GM15510 (cell line): ENCODE measurements around the gene TMEM225B.

ENCODE experiments used
- POLR2A ChIP-seq: IDR thresholded peaks from 3 replicates; pipeline ENCODE4 v1.6.1; 2011; ENCODE audit warnings: borderline replicate concordance; ENCODE audit not compliant: insufficient read length; ENCODE audit errors: extremely low read depth

TMEM225B gene, protein sequence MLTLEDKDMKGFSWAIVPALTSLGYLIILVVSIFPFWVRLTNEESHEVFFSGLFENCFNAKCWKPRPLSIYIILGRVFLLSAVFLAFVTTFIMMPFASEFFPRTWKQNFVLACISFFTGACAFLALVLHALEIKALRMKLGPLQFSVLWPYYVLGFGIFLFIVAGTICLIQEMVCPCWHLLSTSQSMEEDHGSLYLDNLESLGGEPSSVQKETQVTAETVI

DNA sequence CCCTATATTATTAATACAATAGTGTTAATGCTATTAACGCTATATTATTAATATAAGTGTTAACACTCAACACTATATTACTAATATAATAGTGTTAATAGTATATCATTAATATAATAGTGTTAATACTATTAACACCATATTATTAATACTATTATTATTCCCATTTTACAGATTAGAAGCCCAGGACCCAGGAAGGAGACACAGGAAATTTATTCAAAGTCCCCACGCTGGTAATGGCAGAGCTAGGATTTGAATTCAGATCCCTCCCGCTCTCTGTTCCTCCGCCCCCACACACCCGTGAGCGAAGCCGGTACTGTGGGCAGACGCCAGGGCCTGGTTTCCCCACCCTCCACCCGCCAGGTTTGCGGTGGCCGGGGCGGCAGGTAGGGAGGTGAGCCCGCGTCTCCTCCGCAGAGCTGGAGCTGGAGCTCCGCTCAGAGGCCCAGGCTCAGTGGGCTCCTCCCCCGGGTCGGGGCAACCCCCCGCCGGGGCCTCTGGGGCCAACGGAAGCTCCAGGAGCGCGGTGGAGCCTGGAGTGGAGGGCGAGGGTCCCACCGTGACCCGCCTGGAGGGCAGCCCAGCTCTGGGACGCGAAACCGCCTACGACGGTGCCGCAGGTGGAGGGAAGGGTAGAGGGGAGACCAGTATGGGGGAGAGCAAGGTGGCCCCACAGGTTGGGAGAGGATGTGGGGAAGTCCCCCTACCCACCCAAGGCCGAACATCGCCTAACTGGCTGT is at the start of gene TMEM225B:
Gene TMEM225B (plus strand): TSS at position 506 of the 740 bp plus-strand sequence. CDS start 6,122 bp downstream, outside the sequence.
- TF ChIP-seq POLR2A, result no peak

DNA sequence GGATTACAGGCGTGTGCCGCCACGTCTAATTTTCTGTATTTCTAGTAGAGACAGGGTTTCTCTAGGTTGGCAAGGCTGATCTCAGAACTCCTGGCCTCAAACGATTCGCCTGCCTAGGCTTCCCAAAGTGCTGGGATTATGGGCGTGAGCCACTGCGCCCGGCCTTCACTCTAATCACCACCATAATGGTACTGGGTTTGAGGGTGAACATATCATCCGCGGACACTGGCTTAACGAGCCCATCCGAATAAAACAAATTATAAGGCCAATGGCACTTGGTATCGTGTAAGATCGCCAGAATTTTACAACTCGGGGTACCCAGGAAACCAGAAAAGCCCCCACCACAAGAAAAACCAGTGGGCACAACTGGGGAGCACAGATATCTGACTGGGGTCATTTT is 46.7 kb upstream of the TMEM225B start:
- no peak for TF ChIP-seq POLR2A

DNA sequence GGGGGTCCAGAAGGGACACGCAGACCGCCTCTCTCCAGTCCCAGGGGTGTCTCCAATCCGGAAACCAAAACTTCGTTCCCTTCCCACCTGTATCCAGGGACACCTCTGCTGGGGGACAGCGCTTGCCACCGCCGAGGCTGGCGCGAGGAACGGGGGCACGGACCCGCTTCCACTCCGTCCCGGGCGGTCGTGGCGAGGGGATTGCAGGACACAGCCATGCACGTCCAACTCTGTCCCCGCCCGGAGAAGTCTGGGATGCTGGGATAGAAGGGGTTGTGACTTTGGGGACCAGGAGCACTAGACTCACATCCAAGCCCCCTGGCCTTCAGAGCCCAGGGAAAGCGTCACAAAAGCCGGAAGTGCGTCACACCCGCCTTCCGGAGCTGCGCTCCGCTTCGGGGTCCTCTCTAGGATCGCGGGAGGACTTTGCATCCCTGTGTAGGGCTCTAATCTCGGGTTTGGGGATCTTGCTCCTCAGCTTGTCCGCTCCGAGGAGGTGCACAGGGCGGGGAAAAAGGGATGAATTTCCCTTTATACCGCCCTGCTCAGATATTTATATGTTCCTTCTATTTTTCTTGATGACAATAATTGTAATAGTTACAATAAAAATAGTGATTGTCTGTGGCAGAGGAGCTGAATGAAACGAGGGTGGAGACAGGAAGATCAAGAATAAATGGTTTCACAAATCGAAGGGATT is 46.2 kb upstream of the TMEM225B start, which contains the start of gene FAM200A:
Gene FAM200A (minus strand): TSS at position 348 of the 697 bp plus-strand sequence. CDS start 3,707 bp downstream, outside the sequence.
- TF ChIP-seq POLR2A, result peak; percentile 86

DNA sequence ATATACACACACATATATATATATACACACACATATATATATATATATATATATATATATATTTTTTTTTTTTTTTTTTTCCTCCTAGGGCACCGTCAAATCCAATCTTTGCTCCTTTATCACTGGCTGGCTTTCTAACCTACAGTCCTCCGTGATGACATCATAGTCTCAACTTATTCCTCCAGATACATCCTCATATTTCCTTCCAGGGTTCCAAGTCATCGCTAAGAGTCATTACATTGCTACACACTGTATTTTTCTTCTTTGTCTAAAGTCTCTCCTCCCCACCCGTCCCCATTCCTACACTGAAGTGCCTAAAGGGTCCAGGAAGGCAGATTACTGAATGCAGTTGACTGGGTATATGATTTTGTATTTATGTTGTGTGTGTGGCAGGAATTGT is 45.0 kb upstream of the TMEM225B start:
- no peak for TF ChIP-seq POLR2A

DNA sequence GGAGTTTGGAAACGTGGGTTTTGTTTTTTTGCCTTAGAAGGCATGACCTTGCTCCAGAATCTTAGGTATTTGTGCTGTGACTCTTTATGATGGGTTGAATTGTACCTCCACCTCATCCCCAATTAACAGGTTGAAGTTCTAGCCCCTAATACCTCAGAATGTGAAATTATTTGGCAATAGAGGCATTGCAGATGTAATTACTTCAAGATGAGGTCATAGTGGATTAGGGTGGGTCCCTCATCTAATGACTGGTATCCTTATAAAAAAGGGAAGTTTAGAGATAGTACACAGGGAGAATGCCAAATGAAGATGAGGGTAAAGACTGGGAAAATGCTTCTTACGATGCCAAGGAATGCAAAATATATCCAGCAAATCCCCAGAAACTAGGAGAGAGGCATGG is 43.1 kb upstream of the TMEM225B start:
- no peak for TF ChIP-seq POLR2A

DNA sequence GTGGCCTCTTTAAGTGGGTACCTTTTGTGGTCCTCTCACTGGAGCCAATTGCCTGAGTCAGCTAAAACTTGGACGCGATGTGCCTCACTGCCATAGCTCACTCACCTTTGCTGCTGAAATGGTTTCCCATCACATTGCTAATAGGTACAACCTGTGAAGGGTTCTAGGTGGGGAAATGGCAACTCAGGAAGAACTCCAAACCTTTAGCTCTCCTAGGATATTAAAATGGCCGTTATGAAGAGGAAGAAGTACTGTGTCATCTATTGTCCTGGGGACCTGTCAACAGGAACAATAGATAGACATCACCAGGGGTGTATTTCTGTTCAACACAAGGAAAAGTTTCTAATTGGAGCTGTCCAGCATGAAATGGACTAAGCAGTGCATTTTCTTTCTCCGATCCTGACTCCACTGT is 40.9 kb upstream of the TMEM225B start:
- no peak for TF ChIP-seq POLR2A

DNA sequence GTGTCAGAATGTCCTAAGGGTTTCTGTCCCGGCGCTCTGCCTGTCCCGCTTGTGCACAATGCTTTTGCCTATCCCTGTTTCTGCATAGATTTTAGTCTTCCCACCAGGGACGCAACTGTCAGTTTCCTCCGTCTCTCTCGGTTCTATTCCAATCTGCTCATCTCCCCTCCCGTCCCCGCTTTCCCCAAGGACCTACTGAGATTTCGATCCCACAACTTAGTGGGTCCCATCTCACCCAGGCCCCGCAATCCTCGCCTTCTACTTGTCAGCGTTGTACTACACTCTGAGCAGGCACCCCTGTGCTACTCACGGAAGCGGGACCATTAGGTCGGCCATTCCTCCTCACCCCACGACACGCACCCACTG is 40.1 kb upstream of the TMEM225B start:
- TF ChIP-seq POLR2A, result no peak

DNA sequence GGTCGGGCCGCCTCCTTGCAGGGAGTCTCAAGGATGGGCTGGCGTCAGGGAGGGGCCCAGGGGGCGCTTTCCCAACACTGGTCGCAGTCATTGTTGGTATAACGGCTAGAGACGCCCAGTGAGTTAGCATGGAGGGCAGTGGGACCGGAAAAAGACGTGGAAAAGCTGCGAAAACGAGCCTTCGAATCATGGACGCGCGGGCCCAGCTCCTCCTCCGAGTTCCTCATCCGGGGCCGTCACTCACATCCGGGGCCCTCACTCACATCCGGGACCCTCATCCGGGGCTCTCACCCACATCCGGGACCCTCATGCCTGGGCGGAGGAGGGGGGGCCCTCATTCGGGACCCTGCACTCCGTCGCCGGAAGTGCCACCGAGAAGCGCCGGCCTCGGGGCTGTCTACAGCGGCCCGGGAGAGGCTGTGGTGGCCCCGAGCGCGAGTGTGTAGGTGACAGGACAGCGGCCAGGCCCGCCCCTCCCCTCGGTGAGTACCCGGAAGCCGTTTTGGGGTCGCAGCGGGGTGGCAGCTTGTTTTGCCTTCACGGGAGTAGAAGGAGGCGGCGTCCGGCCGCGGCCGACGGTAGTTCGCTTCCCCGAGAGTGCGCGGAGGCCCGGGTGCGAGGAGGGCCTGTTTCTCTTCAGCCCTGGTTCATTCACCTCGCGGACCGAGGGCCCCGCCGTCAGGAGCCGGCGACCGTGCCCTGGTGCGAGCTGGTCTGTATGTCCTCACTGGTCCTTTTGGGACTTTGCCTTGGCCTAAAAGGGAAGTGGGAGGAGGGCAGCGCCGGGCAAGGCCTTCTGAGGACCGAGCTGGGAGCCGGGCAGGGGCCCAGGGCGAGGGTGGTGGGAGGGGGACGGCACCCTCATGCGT is 39.5 kb upstream of the TMEM225B start, which contains the start of gene ZNF655:
Gene ZNF655 (plus strand): TSS at position 337 of the 869 bp plus-strand sequence. CDS start 1,918 bp downstream, outside the sequence.
- peak; percentile 90 for TF ChIP-seq POLR2A

DNA sequence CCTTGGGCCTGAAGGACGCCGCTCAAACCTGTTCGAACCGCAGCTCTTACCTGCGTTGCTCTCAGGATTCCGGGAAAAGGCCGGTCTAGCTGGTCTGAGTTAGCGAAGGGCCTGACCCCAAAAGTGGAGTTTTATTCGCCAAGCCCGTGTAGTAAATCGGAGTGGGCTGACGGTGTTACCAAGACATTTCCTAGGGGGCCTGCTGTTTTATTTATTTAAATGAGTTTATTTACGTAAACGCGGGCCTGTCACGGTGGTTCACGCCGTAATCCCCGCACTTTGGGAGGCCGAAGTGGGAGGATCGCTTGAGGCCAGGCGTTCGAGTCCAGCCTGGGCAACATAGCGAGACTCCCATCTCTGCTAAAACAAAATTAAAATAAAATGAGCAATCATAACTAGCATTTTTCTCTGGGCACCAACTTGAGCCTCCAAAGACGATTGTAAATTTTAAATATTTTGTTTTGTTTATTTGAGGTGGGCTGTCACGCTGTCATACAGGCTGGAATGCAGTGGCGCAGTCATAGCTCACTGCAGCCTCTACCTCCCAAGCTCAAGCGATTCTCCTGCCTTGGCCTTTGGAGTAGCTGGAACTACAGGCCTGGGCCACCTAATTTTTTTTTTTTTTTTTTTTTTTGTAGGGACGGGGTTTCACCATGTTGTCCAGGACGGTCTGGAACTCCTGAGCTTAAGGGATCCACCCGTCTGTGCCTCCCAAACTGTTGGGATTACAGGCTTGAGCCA is 38.7 kb upstream of the TMEM225B start:
- no peak for TF ChIP-seq POLR2A

DNA sequence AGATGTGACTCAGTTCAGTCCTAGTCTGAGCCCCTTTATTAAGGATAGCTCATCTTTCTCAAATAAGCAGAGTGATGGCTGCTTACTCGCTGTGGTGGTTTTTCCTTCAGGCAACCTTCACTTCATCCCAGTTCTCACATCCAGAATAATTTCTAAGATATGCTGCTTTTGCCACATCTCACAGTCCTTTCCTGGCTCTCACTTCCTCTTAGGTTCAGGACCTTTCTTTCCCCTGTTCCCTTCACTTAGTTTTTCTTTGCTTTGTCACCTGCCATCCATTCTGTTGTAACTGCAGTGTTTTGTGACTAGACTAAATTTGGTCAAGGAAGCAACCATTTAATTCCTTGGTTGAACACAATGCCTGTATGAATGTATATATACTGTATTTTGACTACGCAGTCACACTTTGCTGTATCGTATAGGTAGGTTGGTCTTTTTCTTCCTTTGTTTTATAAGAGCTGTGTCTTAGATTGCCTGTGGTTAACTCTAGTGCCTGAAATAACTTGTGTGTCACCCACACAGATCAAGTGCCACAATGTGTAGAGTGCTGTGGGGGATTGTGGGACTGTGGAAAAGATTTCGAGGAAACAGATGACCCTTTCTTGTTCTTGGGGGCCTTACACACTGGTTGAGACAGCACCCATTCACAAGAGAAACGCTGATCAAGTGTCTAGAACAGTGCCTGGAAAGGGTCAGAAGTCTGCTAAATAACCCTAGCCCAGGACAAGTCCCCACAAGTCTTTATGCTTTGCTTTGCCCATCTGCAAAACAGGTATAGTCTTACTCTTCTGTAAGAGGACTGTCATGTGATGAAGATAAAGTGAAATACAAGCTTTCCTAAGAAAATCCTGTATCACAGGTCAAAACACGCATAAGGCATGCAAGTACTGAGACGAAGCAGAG is 37.0 kb upstream of the TMEM225B start:
- TF ChIP-seq POLR2A, result no peak

DNA sequence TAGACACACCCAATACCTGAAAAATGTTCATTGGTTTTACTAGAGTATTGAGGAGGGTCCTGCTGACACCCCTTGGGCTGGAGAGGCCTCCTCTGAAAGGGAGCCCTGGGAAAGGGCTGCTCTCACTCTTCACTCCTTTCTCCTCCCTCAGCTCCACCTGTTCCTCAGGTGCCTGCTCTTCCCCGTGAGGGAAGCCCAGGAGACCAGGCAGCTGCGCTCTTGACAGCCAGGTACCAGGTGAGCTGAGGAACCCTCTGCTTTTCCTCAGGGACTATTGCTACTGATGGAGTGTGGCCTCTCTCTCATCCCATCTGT is 36.4 kb upstream of the TMEM225B start:
- no peak for TF ChIP-seq POLR2A

DNA sequence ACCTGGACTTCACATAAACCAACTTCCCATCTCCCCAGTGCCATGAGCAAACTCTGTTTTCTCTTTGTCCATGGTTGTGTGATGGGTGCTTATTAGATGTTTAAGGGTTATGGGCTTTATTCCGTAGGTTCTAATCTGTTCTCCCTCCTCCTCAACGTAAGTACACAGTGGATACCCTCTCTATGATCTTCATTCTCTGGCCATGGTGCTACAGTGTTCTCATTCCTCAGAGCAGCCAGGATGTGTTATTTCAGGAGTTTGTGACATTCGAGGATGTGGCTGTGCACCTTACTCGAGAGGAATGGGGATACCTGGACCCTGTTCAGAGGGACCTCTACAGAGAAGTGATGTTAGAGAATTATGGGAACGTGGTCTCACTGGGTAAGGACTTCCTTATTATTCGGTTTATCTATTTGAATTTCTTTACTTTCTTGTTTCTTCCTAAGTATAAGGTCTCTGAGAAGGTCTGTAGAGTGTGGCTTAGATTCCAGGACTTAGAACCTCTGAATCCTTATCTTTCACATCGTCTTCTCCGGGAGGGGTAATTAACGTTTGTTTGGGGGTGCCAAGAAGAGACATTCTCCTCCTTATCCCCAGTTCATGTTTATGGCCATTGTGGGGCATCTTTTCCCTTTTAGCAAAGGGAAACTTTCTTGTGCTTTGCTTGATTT is 35.8 kb upstream of the TMEM225B start:
- TF ChIP-seq POLR2A, result no peak
